Posterior cingulate gyrus (tissue), 11 donors: ENCODE results near the gene DNAL4.

Experiments used
- DNase-seq, 10 donors: peaks; one replicate each; pipeline versions ENCODE4 v3.0.0 to v3.0.0-alpha.2; 2020 to 2021; ENCODE audit warnings: mixed read lengths in 3 of 10
- intact Hi-C: fragments of 100-400 bp; cut with DNase I; formaldehyde crosslinking; loops from one replicate; pipeline ENCODE4 v1.15.1; 2023

The DNAL4 gene

GRCh38 chr22:38762551-38762983, 31.4 kb downstream of the DNAL4 start:
- intact Hi-C loops: no loop called here
- DNase-seq: peak in 2 of 10 donors; percentile 29 to 87

- no peak for DNase-seq
- intact Hi-C loops: no loop called here
These were observed 32.5 kb downstream of the DNAL4 start for GRCh38 chr22:38761202-38762162.

GRCh38 chr22:38760477-38761201, 33.3 kb downstream of the DNAL4 start:
- intact Hi-C loops: no loop called here
- peak in 2 of 10 donors; percentile 54 to 92 for DNase-seq

GRCh38 chr22:38759005-38759404, 34.9 kb downstream of the DNAL4 start:
- intact Hi-C loops: no loop called here
- DNase-seq: no peak

GRCh38 chr22:38758276-38758945, 35.5 kb downstream of the DNAL4 start:
- intact Hi-C loops: no loop called here
- DNase-seq: no peak

GRCh38 chr22:38757464-38757757, 36.5 kb downstream of the DNAL4 start:
- no peak for DNase-seq
- intact Hi-C loops: no loop called here

- intact Hi-C loops: no loop called here
- peak in 1 of 10 donors; percentile 88 for DNase-seq
These were observed 37.1 kb downstream of the DNAL4 start for GRCh38 chr22:38756711-38757463.

GRCh38 chr22:38755911-38756532, 37.9 kb downstream of the DNAL4 start, which contains the start of gene SUN2:
Gene SUN2 (minus strand): TSS chr22:38755998. CDS start chr22:38752628, 3,370 bp downstream.
- intact Hi-C loops: loop anchor here (2.0 kb wide), 1 partner anchor 51 kb away; the partner anchor contains the start of gene GTPBP1
- peak; percentile 95 to 100 (median 98) for DNase-seq

- intact Hi-C loops: loop anchor here (2.0 kb wide), 1 partner anchor 51 kb away; the partner anchor contains the start of gene GTPBP1
- DNase-seq: peak; percentile 70 to 98 (median 86)
These were observed 38.6 kb downstream of the DNAL4 start for GRCh38 chr22:38755155-38755910.

- DNase-seq: peak in 1 of 10 donors; percentile 89
- intact Hi-C loops: loop anchor here (2.0 kb wide), 1 partner anchor 50 kb away; the partner anchor contains the start of gene GTPBP1
These were observed 39.2 kb downstream of the DNAL4 start for GRCh38 chr22:38754751-38755154.

GRCh38 chr22:38753948-38754750, 39.8 kb downstream of the DNAL4 start:
- intact Hi-C loops: loop anchor here (2.0 kb wide), 1 partner anchor 49 kb away; the partner anchor contains the start of gene GTPBP1

GRCh38 chr22:38751422-38752346, 42.3 kb downstream of the DNAL4 start:
- DNase-seq: peak in 2 of 10 donors; percentile 58 to 93
- intact Hi-C loops: no loop called here

More at GRCh38 chr22:38753948-38754750, 39.8 kb downstream of the DNAL4 start:
- DNase-seq: peak in 1 of 10 donors; percentile 58

GRCh38 chr22:38751066-38751421, 42.9 kb downstream of the DNAL4 start:
- intact Hi-C loops: no loop called here
- DNase-seq: no peak

GRCh38 chr22:38750638-38751037, 43.3 kb downstream of the DNAL4 start:
- no peak for DNase-seq
- intact Hi-C loops: no loop called here

GRCh38 chr22:38750104-38750503, 43.8 kb downstream of the DNAL4 start:
- intact Hi-C loops: no loop called here
- no peak for DNase-seq

GRCh38 chr22:38748487-38749136, 45.3 kb downstream of the DNAL4 start:
- no peak for DNase-seq
- intact Hi-C loops: no loop called here
